ENCODE results near the gene TTC12. TPM values are rescaled to one million over a fixed set of nuclear protein-coding genes. Genes with fewer than 3 reads are reported as not detected.

TTC12 gene
- total RNA-seq, 1 donor from 2014 or later, result 13.2 TPM

DNA sequence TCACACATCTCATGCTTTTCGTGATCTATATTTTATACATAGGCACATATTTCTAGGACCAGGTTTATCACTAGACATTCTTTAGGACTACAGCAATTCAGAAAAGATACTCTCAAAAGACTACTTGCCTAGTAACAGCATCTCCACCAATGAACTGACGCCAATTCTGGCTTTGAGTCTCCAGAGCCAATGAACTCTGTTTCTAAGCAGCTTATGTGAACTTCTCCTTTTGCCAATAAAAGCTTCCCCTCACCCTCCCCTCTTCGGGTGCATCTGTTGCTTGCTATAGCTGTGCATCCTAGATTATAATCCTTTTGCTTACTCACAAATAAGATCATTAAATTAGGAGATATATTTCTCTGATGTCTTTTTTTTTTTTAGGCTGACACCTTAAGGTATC is 61.8 kb downstream of the TTC12 start:
- H3K4me3 Mint-ChIP-seq (ENCODE audit: unreplicated experiment), result no peak overlapping the region
- TF ChIP-seq CTCF (IDR thresholded peaks at IDR 0.05), result no peak
- H3K36me3 Mint-ChIP-seq (ENCODE audit: unreplicated experiment), result no peaks in the 10 kb centered on the region
- DNase-seq (ENCODE audit: extremely low spot score, unreplicated experiment), result no peak
- peaks cover 4% of the 10 kb centered on the region for H3K4me1 Mint-ChIP-seq (ENCODE audit: unreplicated experiment)
- peaks cover 5% of the 10 kb centered on the region for H3K27me3 Mint-ChIP-seq (ENCODE audit: unreplicated experiment)
- H3K9me3 Mint-ChIP-seq (ENCODE audit: unreplicated experiment), result no peaks in the 10 kb centered on the region
- H3K27ac Mint-ChIP-seq (ENCODE audit: unreplicated experiment), result no peak overlapping the region

GRCh38 chr11:113377681-113378412 is 63.5 kb downstream of the TTC12 start:
- peaks cover 9% of the 10 kb centered on the region for H3K27me3 Mint-ChIP-seq (ENCODE audit: unreplicated experiment)
- peaks cover 4% of the 10 kb centered on the region for H3K4me1 Mint-ChIP-seq (ENCODE audit: unreplicated experiment)
- H3K36me3 Mint-ChIP-seq (ENCODE audit: unreplicated experiment), result no peaks in the 10 kb centered on the region
- no peak overlapping the region for H3K27ac Mint-ChIP-seq (ENCODE audit: unreplicated experiment)
- DNase-seq (ENCODE audit: extremely low spot score, unreplicated experiment), result no peak
- no peak for TF ChIP-seq CTCF (IDR thresholded peaks at IDR 0.05)
- no peaks in the 10 kb centered on the region for H3K9me3 Mint-ChIP-seq (ENCODE audit: unreplicated experiment)
- H3K4me3 Mint-ChIP-seq (ENCODE audit: unreplicated experiment), result no peak overlapping the region

GRCh38 chr11:113378692-113379091 is 64.3 kb downstream of the TTC12 start:
- Mint-ChIP-seq H3K27me3 (ENCODE audit: unreplicated experiment) (peaks cover 9% of the 10 kb centered on the region), H3K4me1 (ENCODE audit: unreplicated experiment) (peaks cover 4% of the 10 kb centered on the region), H3K9me3 (ENCODE audit: unreplicated experiment) (no peaks in the 10 kb centered on the region), H3K4me3 (ENCODE audit: unreplicated experiment) (no peak overlapping the region), H3K36me3 (ENCODE audit: unreplicated experiment) (no peaks in the 10 kb centered on the region), H3K27ac (ENCODE audit: unreplicated experiment) (no peak overlapping the region)
- TF ChIP-seq CTCF (IDR thresholded peaks at IDR 0.05), result no peak
- no peak for DNase-seq (ENCODE audit: extremely low spot score, unreplicated experiment)

DNA sequence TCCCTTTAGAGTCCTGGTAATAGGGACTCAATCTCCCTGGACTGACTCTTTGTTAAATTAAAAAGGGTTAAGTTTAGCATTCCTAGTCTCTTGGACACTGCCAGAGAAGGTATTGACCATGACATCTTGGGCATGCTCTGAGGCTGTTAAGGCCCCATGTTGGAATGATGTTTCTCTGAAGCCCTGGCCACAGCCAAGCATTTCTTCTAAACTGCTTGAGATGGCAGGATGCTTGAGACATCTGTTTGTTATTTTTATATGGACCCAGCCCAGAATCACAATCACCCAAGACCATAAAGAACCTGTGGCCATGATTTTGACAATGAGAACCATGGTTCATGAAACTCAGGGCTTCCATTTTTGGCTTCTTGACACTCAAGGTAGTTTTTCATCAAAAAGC is 67.7 kb downstream of the TTC12 start:
- TF ChIP-seq CTCF (IDR thresholded peaks at IDR 0.05), result no peak
- H3K36me3 Mint-ChIP-seq (ENCODE audit: unreplicated experiment), result no peaks in the 10 kb centered on the region

DNA sequence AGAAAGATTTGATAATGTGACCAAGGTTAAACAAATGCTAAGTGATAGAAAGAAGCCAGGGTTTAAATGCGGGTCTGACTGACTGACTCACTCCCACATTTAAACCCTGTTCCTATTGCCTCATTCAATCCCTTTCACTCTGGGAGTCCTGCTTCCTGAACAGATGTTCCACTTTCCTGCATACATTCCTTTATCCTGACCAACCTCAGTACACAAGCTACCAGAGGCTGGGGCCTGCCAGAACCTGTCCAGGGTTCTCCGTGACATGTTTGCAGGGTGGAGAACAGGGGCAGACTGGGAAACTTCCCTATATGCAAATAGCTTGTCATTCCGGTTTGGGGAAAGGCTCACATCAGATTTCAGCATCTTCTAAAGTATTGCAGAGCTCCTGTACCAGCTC is 70.2 kb downstream of the TTC12 start:
- Mint-ChIP-seq H3K27me3 (ENCODE audit: unreplicated experiment) (peaks cover 15% of the 10 kb centered on the region), H3K4me3 (ENCODE audit: unreplicated experiment) (no peak overlapping the region), H3K36me3 (ENCODE audit: unreplicated experiment) (no peaks in the 10 kb centered on the region), H3K9me3 (ENCODE audit: unreplicated experiment) (no peaks in the 10 kb centered on the region), H3K27ac (ENCODE audit: unreplicated experiment) (no peak overlapping the region), H3K4me1 (ENCODE audit: unreplicated experiment) (no peaks in the 10 kb centered on the region)
- DNase-seq (ENCODE audit: extremely low spot score, unreplicated experiment), result no peak
- TF ChIP-seq CTCF (IDR thresholded peaks at IDR 0.05), result no peak

More for the DNA sequence above, 67.7 kb downstream of the TTC12 start:
- H3K27me3 Mint-ChIP-seq (ENCODE audit: unreplicated experiment), result peaks cover 14% of the 10 kb centered on the region
- H3K4me3 Mint-ChIP-seq (ENCODE audit: unreplicated experiment), result no peak overlapping the region
- DNase-seq (ENCODE audit: extremely low spot score, unreplicated experiment), result no peak
- H3K27ac Mint-ChIP-seq (ENCODE audit: unreplicated experiment), result no peak overlapping the region
- H3K4me1 Mint-ChIP-seq (ENCODE audit: unreplicated experiment), result peaks cover 4% of the 10 kb centered on the region
- H3K9me3 Mint-ChIP-seq (ENCODE audit: unreplicated experiment), result no peaks in the 10 kb centered on the region
